GM12864 (cell line): ENCODE measurements around the gene CHRNA5.

Source experiments
- DNase-seq: peaks from one replicate; pipeline ENCODE4 v3.0.0-alpha.2; 2011; ENCODE audit warnings: low read depth
- H3K4me3 ChIP-seq: 2 replicates; pipeline ENCODE4 v1.5.1; 2011; ENCODE audit warnings: mild to moderate bottlenecking, low read depth, low read length, control low read depth
- CTCF ChIP-seq: IDR thresholded peaks from 2 replicates; pipeline ENCODE4 v1.5.1; 2011; ENCODE audit warnings: low read depth, mild to moderate bottlenecking, moderate library complexity, low read length, control low read depth, inconsistent platforms; ENCODE audit errors: missing control alignments

CHRNA5 gene

GRCh38 chr15:78629716-78630065 is 64.4 kb downstream of the CHRNA5 start:
- no peak for TF ChIP-seq CTCF
- no peak for DNase-seq
- H3K4me3 ChIP-seq, result no peak overlapping the region

- no peak for TF ChIP-seq CTCF
- DNase-seq, result no peak
- H3K4me3 ChIP-seq, result no peak overlapping the region
These were observed 65.7 kb downstream of the CHRNA5 start for GRCh38 chr15:78630886-78631633.

GRCh38 chr15:78633348-78633747 is 68.0 kb downstream of the CHRNA5 start:
- DNase-seq, result no peak
- H3K4me3 ChIP-seq, result no peak overlapping the region
- no peak for TF ChIP-seq CTCF

GRCh38 chr15:78634210-78635145 is 69.2 kb downstream of the CHRNA5 start:
- TF ChIP-seq CTCF, result no peak
- DNase-seq, result no peak
- H3K4me3 ChIP-seq, result no peak overlapping the region

GRCh38 chr15:78635346-78635745 is 70.0 kb downstream of the CHRNA5 start:
- DNase-seq, result no peak
- no peak for TF ChIP-seq CTCF
- H3K4me3 ChIP-seq, result no peak overlapping the region

- no peak for DNase-seq
- no peak for TF ChIP-seq CTCF
- H3K4me3 ChIP-seq, result no peak overlapping the region
These were observed 71.1 kb downstream of the CHRNA5 start for GRCh38 chr15:78636378-78636859.
